Measurements from ENCODE around the gene ELK4.

Gene ELK4

GRCh38 chr1:205561501-205562203, 70.2 kb downstream of the ELK4 start:
- no peak for DNase-seq (ENCODE audit: low spot score)

Measured in GM03348 (cell line).